GM12878 (cell line): ENCODE measurements around the gene RASSF8. TPM values are rescaled to one million over a fixed set of nuclear protein-coding genes. Genes with fewer than 3 reads are reported as not detected.

Experiments used
- ATAC-seq: fragments of 200-7000 bp; cut with Tn5 transposase; 3 replicates; pipeline ENCODE4 v1.9.1; 2020; ENCODE audit warnings: mild to moderate bottlenecking, moderate library complexity
- BruUV-seq: library from RNA; stranded (reverse); fragments of 400-500 nt; replicated peaks from 2 replicates; lab custom pipeline; 2021; lab: Mats Ljungman, UMichigan
- CTCF ChIA-PET: fragments of 300-600 bp; sonication (Branson Sonifier 250); formaldehyde crosslinking; extraction: SDS; loops from one replicate; lab custom pipeline; 2021; ENCODE audit warnings: inconsistent platforms; lab: Yijun Ruan, JAX
- POLR2A ChIA-PET: fragments of 350-600 bp; formaldehyde crosslinking; extraction: SDS; loops from one replicate; lab custom pipeline; 2021; ENCODE audit warnings: inconsistent platforms; lab: Charles Lee
- RAD21 ChIA-PET: fragments of 300-600 bp; sonication (Branson Sonifier 250); formaldehyde crosslinking; loops from one replicate; lab custom pipeline; 2023; ENCODE audit warnings: antibody characterized with exemption; ENCODE audit not compliant: unreplicated experiment; lab: Charles Lee
- SMC1A ChIA-PET: fragments of 300-600 bp; sonication (Branson Sonifier 250); formaldehyde crosslinking; loops from one replicate; lab custom pipeline; 2023; ENCODE audit not compliant: unreplicated experiment, uncharacterized antibody; lab: Charles Lee
- DNase-seq: peaks from one replicate; pipeline ENCODE4 v3.0.0-alpha.2; 2011; ENCODE audit warnings: low read depth, low spot score
- FAIRE-seq: peaks from 3 replicates; lab custom pipeline; 2011; peaks lifted over from hg19 to GRCh38; lab: Jason Lieb, UNC
- H2AFZ ChIP-seq: 2 replicates; pipeline ENCODE4 v1.6.0; 2011; ENCODE audit warnings: low read depth, low read length, control low read depth; ENCODE audit not compliant: control insufficient read depth
- H3K27ac ChIP-seq: 2 replicates; pipeline ENCODE4 v1.5.1; 2011; ENCODE audit warnings: control low read depth; ENCODE audit not compliant: control insufficient read depth, insufficient read depth
- H3K27me3 ChIP-seq, 2 experiments: replicated peaks in 1 of 2; 2 replicates each; pipeline versions ENCODE4 v1.6.0 to v1.6.1; 2011; ENCODE audit warnings: low read length in 1 of 2; ENCODE audit not compliant: control insufficient read depth in 2 of 2, insufficient read depth in 2 of 2
- H3K36me3 ChIP-seq, 2 experiments: 2 replicates each; pipeline ENCODE4 v1.5.1; 2011; ENCODE audit warnings: low read length in 1 of 2; ENCODE audit not compliant: control insufficient read depth in 2 of 2, insufficient read depth in 2 of 2
- H3K4me1 ChIP-seq: 2 replicates; pipeline ENCODE4 v1.6.1; 2011; ENCODE audit warnings: mild to moderate bottlenecking, low read length, moderate library complexity, mixed read lengths; ENCODE audit not compliant: control insufficient read depth, insufficient read depth
- H3K4me2 ChIP-seq: 2 replicates; pipeline ENCODE4 v1.6.0; 2011; ENCODE audit warnings: control low read depth; ENCODE audit not compliant: control insufficient read depth, insufficient read depth
- H3K4me3 ChIP-seq: fragments of 200-600 bp; sonication (generic); 2 replicates; pipeline ENCODE4 v1.5.1; 2016
- H3K79me2 ChIP-seq: 2 replicates; pipeline ENCODE4 v1.6.0; 2011; ENCODE audit warnings: low read length; ENCODE audit not compliant: control insufficient read depth, insufficient read depth
- H3K9ac ChIP-seq: 2 replicates; pipeline ENCODE4 v1.8.0; 2011; ENCODE audit warnings: low read length, control low read depth, mixed read lengths; ENCODE audit not compliant: control insufficient read depth, insufficient read depth
- H3K9me3 ChIP-seq: replicated peaks from 3 replicates; pipeline ENCODE4 v1.5.1; 2011; ENCODE audit warnings: mild to moderate bottlenecking, low read length; ENCODE audit not compliant: control insufficient read depth, insufficient read depth
- H4K20me1 ChIP-seq: 2 replicates; pipeline ENCODE4 v1.6.0; 2011; ENCODE audit not compliant: control insufficient read depth, insufficient read depth
- ASH2L ChIP-seq: fragments of 300-600, 200-600 bp; sonication (generic); IDR thresholded peaks from 2 replicates; pipeline ENCODE4 v1.6.1; 2017; ENCODE audit warnings: low read depth, mild to moderate bottlenecking, borderline replicate concordance
- BHLHE40 ChIP-seq, 2 experiments: fragments of 450-650 bp in 1 of 2; IDR thresholded peaks; 2 replicates each; pipeline ENCODE4 v1.6.1; 2011 to 2017; ENCODE audit warnings: low read depth in 2 of 2, borderline replicate concordance in 1 of 2, improper control_type of control experiment in 1 of 2, low read length in 1 of 2, mild to moderate bottlenecking in 1 of 2
- BMI1 ChIP-seq: fragments of 450-650 bp; IDR thresholded peaks from 2 replicates; pipeline ENCODE4 v1.6.1; 2016; ENCODE audit warnings: mild to moderate bottlenecking, moderate library complexity, borderline replicate concordance
- EZH2 ChIP-seq: IDR thresholded peaks from 2 replicates; pipeline ENCODE4 v1.6.1; 2012; ENCODE audit warnings: low read depth, mild to moderate bottlenecking, control low read depth, inconsistent platforms, low read length, borderline replicate concordance; ENCODE audit not compliant: control insufficient read depth
- HCFC1 ChIP-seq: fragments of 150-350 bp; IDR thresholded peaks from 2 replicates; pipeline ENCODE4 v1.6.1; 2014; ENCODE audit warnings: low read length
- LARP7 ChIP-seq: fragments of 450-650 bp; IDR thresholded peaks from 2 replicates; pipeline ENCODE4 v1.6.1; 2017; ENCODE audit warnings: mild to moderate bottlenecking
- MYC ChIP-seq: IDR thresholded peaks from 2 replicates; pipeline ENCODE4 v1.6.1; 2011; ENCODE audit warnings: mild to moderate bottlenecking, low read length, moderate library complexity, inconsistent platforms; ENCODE audit not compliant: insufficient read depth, insufficient replicate concordance, insufficient read length, severe bottlenecking
- PML ChIP-seq: IDR thresholded peaks from 2 replicates; pipeline ENCODE4 v1.6.1; 2012; ENCODE audit warnings: low read length, inconsistent platforms
- STAT1 ChIP-seq: fragments of 450-650 bp; conservative IDR thresholded peaks from 2 replicates; pipeline ENCODE4 v1.6.1; 2014; ENCODE audit warnings: antibody characterized with exemption, mild to moderate bottlenecking
- SUZ12 ChIP-seq: fragments of 200-600 bp; sonication (generic); IDR thresholded peaks from one replicate; pipeline ENCODE4 v1.6.1; 2018; ENCODE audit warnings: antibody characterized with exemption, mild to moderate bottlenecking; ENCODE audit not compliant: unreplicated experiment
- ZNF274 ChIP-seq: IDR thresholded peaks from one replicate; pipeline ENCODE4 v1.8.0; 2011; ENCODE audit not compliant: insufficient read length, insufficient read depth
- WGBS: methylation state at CpG from one replicate; pipeline ENCODE4 v1.1.6; 2016; ENCODE audit warnings: low lambda C conversion rate; ENCODE audit not compliant: insufficient replicate concordance, insufficient coverage; ENCODE audit errors: missing lambda C conversion rate; 5-methylcytosine and 5-hydroxymethylcytosine counted together
- in situ Hi-C: fragments of 300-500 bp; cut with MboI; formaldehyde crosslinking; loops from 9 replicates; pipeline ENCODE4 v1.14.3; 2018; ENCODE audit warnings: mixed read lengths
- intact Hi-C: fragments of 100-400 bp; cut with micrococcal nuclease; formaldehyde crosslinking; loops from one replicate; pipeline ENCODE4 v1.14.2; 2022; ENCODE audit not compliant: unreplicated experiment
- polyA plus RNA-seq, 11 experiments: library from polyadenylated mRNA; depleted of rRNA in 4 of 11; unstranded in 6 of 11; stranded (reverse) in 5 of 11; fragments of >200 nt; fragmentation: Nextera tagmentation in 4 of 11; fragmentation: Illumina TruSeq in 1 of 11; extraction: Ambion mirVana in 4 of 11; extraction: Trizol in 1 of 11; gene quantifications; 1 replicate in 1 of 11; 2 replicates in 10 of 11; pipeline versions ENCODE4 v1.2.1 to v1.2.3, GENCODE V29; 2011 to 2016; ENCODE audit warnings: inconsistent platforms in 2 of 11, missing spikeins in 2 of 11, low read depth in 1 of 11
- total RNA-seq, 4 experiments: library from RNA; depleted of rRNA in 3 of 4; stranded (reverse); fragments of >200 nt in 3 of 4; fragmentation: Illumina TruSeq in 1 of 4; extraction: Trizol in 1 of 4; gene quantifications; 2 replicates each; pipeline versions ENCODE4 v1.2.1 to v1.2.3, GENCODE V29; 2013 to 2021
- TF ChIP-seq, protein P1 (sequence below): fragments of 450-650 bp; formaldehyde crosslinking; IDR thresholded peaks from 2 replicates; pipeline ENCODE4 v1.4.0; 2020; ENCODE audit warnings: mild to moderate bottlenecking, moderate library complexity
- TF ChIP-seq, protein P2 (sequence below): IDR thresholded peaks from 2 replicates; pipeline ENCODE4 v1.6.1; 2011; ENCODE audit warnings: mild to moderate bottlenecking, low read depth, low read length, moderate library complexity; ENCODE audit not compliant: insufficient replicate concordance

RASSF8 gene
- total and polyA plus RNA-seq, 10 of the 15 experiments (the other 5 are each of a cell fraction or from before 2014, with no cell fraction given) = 0.06 to 0.18 (median 0.08) TPM; not detected in 6

DNA sequence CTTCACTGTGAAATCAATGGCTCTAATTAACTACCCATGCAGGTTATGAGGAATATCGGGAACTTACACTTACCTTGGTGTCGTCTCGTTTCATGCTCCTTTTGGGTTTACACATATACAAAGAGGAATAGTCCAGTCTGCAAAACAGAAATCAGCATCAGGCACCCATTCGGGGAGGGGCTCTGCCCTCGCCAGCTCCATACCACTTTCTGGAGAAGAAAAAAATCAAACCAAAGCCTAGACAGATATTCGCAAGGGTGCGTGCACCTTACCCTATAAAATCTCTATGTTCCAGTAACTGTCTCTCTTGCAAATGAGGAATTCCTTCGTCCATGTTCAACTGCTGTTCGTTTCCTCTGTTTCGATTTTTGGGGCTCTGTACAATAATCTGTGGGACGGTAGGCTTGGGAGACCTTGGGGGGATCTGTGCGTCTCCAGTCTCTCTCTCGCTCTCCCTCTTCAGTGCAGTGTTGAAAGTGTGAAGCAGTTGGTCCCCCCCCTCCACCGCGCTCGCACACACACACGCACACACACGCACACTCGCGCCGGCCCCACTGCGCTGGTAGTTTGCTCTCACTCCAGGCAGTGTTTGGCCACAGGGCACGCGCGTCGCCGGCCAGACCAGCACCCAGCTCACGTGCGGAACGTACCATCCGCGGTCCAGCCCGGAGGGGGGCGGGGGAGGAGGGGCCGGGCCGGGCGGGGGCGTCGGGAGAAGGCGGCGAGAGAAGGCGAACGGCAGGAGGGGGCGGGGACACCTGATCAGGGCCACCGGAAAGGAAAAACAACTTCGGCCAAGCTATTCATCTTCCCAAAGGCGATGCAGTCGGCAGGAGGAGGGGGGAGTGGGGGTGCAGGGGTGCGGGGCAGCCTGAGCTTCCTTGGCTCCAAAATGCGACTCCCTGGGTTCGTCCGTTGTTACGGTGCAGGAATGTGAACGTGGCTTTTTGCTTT, 166.2 kb downstream of the RASSF8 start, which contains the start of gene BHLHE41:
TSS of gene BHLHE41 (minus strand) at position 592 of the 954 bp plus-strand sequence. CDS start at position 334, 258 bp downstream.
- ChIA-PET RAD21 (interaction anchor here (0.7 to 5.7 kb wide), 8 partner anchors 8 to 173 kb away, joined by 3 to 29 read pairs (median 4); no protein-coding TSS in a partner anchor), POLR2A (interaction anchor here (0.7 to 1.3 kb wide), 3 partner anchors 8 to 222 kb away, joined by 3 to 4 read pairs (median 3); no protein-coding TSS in a partner anchor), CTCF (interaction anchor here (0.5 to 7.8 kb wide), 13 partner anchors 7 to 527 kb away, joined by 3 to 74 read pairs (median 6); no protein-coding TSS in a partner anchor), SMC1A (interaction anchor here (0.6 to 8.3 kb wide), 29 partner anchors 9 to 706 kb away, joined by 3 to 91 read pairs (median 4); no protein-coding TSS in a partner anchor)
- H3K4me3 ChIP-seq = peak within 1 kb of the TSS; percentile 80
- intact Hi-C loops = loop anchor here (1.0 to 5.0 kb wide), 2 partner anchors 32 to 148 kb away; no protein-coding TSS in a partner anchor
- no peak within 1 kb of the TSS for H3K27ac ChIP-seq
- DNase-seq (no peak), FAIRE-seq (no peak), ATAC-seq (peak; percentile 28)
- no peaks in the 10 kb centered on the region for H3K9me3 ChIP-seq
- no peaks in the 10 kb centered on the region for H4K20me1 ChIP-seq
- BruUV-seq = no TSS peak
- H2AFZ ChIP-seq = peak within 1 kb of the TSS; percentile 80
- TF ChIP-seq HCFC1 = no peak
- TF ChIP-seq, protein P1, sequence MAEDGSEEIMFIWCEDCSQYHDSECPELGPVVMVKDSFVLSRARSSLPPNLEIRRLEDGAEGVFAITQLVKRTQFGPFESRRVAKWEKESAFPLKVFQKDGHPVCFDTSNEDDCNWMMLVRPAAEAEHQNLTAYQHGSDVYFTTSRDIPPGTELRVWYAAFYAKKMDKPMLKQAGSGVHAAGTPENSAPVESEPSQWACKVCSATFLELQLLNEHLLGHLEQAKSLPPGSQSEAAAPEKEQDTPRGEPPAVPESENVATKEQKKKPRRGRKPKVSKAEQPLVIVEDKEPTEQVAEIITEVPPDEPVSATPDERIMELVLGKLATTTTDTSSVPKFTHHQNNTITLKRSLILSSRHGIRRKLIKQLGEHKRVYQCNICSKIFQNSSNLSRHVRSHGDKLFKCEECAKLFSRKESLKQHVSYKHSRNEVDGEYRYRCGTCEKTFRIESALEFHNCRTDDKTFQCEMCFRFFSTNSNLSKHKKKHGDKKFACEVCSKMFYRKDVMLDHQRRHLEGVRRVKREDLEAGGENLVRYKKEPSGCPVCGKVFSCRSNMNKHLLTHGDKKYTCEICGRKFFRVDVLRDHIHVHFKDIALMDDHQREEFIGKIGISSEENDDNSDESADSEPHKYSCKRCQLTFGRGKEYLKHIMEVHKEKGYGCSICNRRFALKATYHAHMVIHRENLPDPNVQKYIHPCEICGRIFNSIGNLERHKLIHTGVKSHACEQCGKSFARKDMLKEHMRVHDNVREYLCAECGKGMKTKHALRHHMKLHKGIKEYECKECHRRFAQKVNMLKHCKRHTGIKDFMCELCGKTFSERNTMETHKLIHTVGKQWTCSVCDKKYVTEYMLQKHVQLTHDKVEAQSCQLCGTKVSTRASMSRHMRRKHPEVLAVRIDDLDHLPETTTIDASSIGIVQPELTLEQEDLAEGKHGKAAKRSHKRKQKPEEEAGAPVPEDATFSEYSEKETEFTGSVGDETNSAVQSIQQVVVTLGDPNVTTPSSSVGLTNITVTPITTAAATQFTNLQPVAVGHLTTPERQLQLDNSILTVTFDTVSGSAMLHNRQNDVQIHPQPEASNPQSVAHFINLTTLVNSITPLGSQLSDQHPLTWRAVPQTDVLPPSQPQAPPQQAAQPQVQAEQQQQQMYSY = no peak
- no peak for TF ChIP-seq ASH2L
- no peak for TF ChIP-seq LARP7
- TF ChIP-seq, protein P2, sequence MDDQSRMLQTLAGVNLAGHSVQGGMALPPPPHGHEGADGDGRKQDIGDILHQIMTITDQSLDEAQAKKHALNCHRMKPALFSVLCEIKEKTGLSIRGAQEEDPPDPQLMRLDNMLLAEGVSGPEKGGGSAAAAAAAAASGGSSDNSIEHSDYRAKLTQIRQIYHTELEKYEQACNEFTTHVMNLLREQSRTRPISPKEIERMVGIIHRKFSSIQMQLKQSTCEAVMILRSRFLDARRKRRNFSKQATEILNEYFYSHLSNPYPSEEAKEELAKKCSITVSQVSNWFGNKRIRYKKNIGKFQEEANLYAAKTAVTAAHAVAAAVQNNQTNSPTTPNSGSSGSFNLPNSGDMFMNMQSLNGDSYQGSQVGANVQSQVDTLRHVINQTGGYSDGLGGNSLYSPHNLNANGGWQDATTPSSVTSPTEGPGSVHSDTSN = no peak
- TF ChIP-seq SUZ12 = peak; percentile 71
- TF ChIP-seq PML = no peak
- TF ChIP-seq ZNF274 = no peak
- TF ChIP-seq EZH2 = peak; percentile 96; the same call in 1 of the 2 replicates
- TF ChIP-seq STAT1 = no peak
- TF ChIP-seq BMI1 = peak; percentile 76; the same call in 1 of the 2 replicates
- TF ChIP-seq BHLHE40 (IDR thresholded peaks at IDR 0.05; ENCODE audit: borderline replicate concordance in 1 of 2, low read depth in 2 of 2, low read length in 1 of 2) = peak; percentile 92 to 97
- TF ChIP-seq MYC = no peak
- no peaks in the 10 kb centered on the region for H3K36me3 ChIP-seq
- no peak within 1 kb of the TSS for H3K9ac ChIP-seq
- peaks cover 10 to 40% of the 10 kb centered on the region in 2 experiments for H3K27me3 ChIP-seq
- H3K4me1 ChIP-seq = peaks cover 23% of the 10 kb centered on the region
- under 1% methylated on average over 30 of the region's 54 CpGs for WGBS
- H3K79me2 ChIP-seq = no peaks in the 10 kb centered on the region
- peak within 1 kb of the TSS; percentile 92 for H3K4me2 ChIP-seq
- in situ Hi-C loops = loop anchor here (25.0 kb wide), 1 partner anchor 513 kb away; no protein-coding TSS in a partner anchor
